IMR-90 (cell line): Measurements from ENCODE around the gene CNGB1. TPM values are rescaled to one million over a fixed set of nuclear protein-coding genes. Genes with fewer than 3 reads are reported as not detected.

Experiments
- ATAC-seq: fragments of 200-7000 bp; cut with Tn5 transposase; 2 replicates; pipeline ENCODE4 v1.9.1; 2020; ENCODE audit warnings: low read depth, mild to moderate bottlenecking, moderate library complexity
- BruUV-seq: library from RNA; stranded (reverse); fragments of 400-500 nt; replicated peaks from 2 replicates; lab custom pipeline; 2021; lab: Mats Ljungman, UMichigan
- CTCF ChIA-PET: fragments of 300-600 bp; formaldehyde crosslinking; extraction: SDS; loops from one replicate; lab custom pipeline; 2021; ENCODE audit warnings: antibody characterized with exemption; lab: Yijun Ruan, JAX
- POLR2A ChIA-PET: fragments of 300-600 bp; sonication (Branson Sonifier 250); formaldehyde crosslinking; loops from one replicate; lab custom pipeline; 2022; ENCODE audit warnings: antibody characterized with exemption; ENCODE audit not compliant: unreplicated experiment; lab: Charles Lee
- DNase-seq: peaks from one replicate; pipeline ENCODE4 v3.0.0; 2013
- H2AFZ ChIP-seq: replicated peaks from 2 replicates; pipeline ENCODE3; 2013; ENCODE audit warnings: low read length, mild to moderate bottlenecking; ENCODE audit not compliant: poor library complexity
- H2AK5ac ChIP-seq: 2 replicates; pipeline ENCODE4 v1.6.1; 2013; ENCODE audit warnings: low read depth, low read length, inconsistent platforms
- H2AK9ac ChIP-seq: replicated peaks from 2 replicates; pipeline ENCODE3; 2013; ENCODE audit warnings: mild to moderate bottlenecking, low read depth, low read length, moderate library complexity; ENCODE audit not compliant: poor library complexity
- H2BK120ac ChIP-seq: 2 replicates; pipeline ENCODE4 v1.6.1; 2013; ENCODE audit warnings: low read depth, low read length, inconsistent platforms
- H2BK15ac ChIP-seq: 3 replicates; pipeline ENCODE4 v1.6.1; 2013; ENCODE audit warnings: low read depth, low read length, inconsistent platforms
- H2BK20ac ChIP-seq: 2 replicates; pipeline ENCODE4 v1.6.1; 2013; ENCODE audit warnings: low read depth, mild to moderate bottlenecking, inconsistent platforms, low read length, moderate library complexity
- H2BK5ac ChIP-seq: 2 replicates; pipeline ENCODE4 v1.6.1; 2013; ENCODE audit warnings: mild to moderate bottlenecking, low read depth, low read length, inconsistent platforms; ENCODE audit not compliant: poor library complexity, severe bottlenecking
- H3K14ac ChIP-seq: replicated peaks from 2 replicates; pipeline ENCODE4 v1.6.1; 2013; ENCODE audit warnings: low read depth, low read length, inconsistent platforms
- H3K18ac ChIP-seq: 2 replicates; pipeline ENCODE4 v1.6.1; 2013; ENCODE audit warnings: low read depth, low read length, control low read depth
- H3K23ac ChIP-seq: 2 replicates; pipeline ENCODE4 v1.6.1; 2013; ENCODE audit warnings: low read depth, low read length, inconsistent platforms
- H3K27ac ChIP-seq: 2 replicates; pipeline ENCODE4 v1.5.1; 2013; ENCODE audit warnings: mild to moderate bottlenecking, control low read depth, low read length; ENCODE audit not compliant: insufficient read depth
- H3K27me3 ChIP-seq: 2 replicates; pipeline ENCODE4 v1.6.1; 2013; ENCODE audit warnings: low read length; ENCODE audit not compliant: control insufficient read depth, insufficient read depth
- H3K36me3 ChIP-seq: 2 replicates; pipeline ENCODE4 v1.6.1; 2013; ENCODE audit warnings: low read length, mixed read lengths; ENCODE audit not compliant: control insufficient read depth, insufficient read depth
- H3K4ac ChIP-seq: 2 replicates; pipeline ENCODE4 v1.6.1; 2013; ENCODE audit warnings: low read depth, low read length, inconsistent platforms
- H3K4me1 ChIP-seq: 2 replicates; pipeline ENCODE4 v1.6.1; 2013; ENCODE audit warnings: low read length, mixed read lengths; ENCODE audit not compliant: control insufficient read depth, insufficient read depth
- H3K4me2 ChIP-seq: 2 replicates; pipeline ENCODE4 v1.6.1; 2013; ENCODE audit warnings: low read depth, mild to moderate bottlenecking, control low read depth, low read length, moderate library complexity
- H3K4me3 ChIP-seq: 2 replicates; pipeline ENCODE4 v1.5.1; 2013; ENCODE audit warnings: low read depth, mild to moderate bottlenecking, control low read depth, low read length, moderate library complexity; ENCODE audit not compliant: insufficient read depth
- H3K56ac ChIP-seq: 2 replicates; pipeline ENCODE4 v1.6.1; 2013; ENCODE audit warnings: low read length, inconsistent platforms; ENCODE audit not compliant: insufficient read depth; ENCODE audit errors: extremely low read depth
- H3K79me1 ChIP-seq, 2 experiments: 2 replicates each; pipeline ENCODE4 v1.6.1; 2013; ENCODE audit warnings: low read length in 2 of 2, inconsistent platforms in 1 of 2, low read depth in 1 of 2
- H3K9ac ChIP-seq: 2 replicates; pipeline ENCODE4 v1.6.1; 2013; ENCODE audit warnings: low read depth, low read length, control low read depth
- H3K9me1 ChIP-seq: 2 replicates; pipeline ENCODE4 v1.6.1; 2013; ENCODE audit warnings: low read length, inconsistent platforms; ENCODE audit not compliant: insufficient read depth
- H3K9me3 ChIP-seq: 2 replicates; pipeline ENCODE4 v1.6.1; 2013; ENCODE audit warnings: low read length; ENCODE audit not compliant: control insufficient read depth, insufficient read depth
- H4K20me1 ChIP-seq: 2 replicates; pipeline ENCODE4 v1.6.1; 2013; ENCODE audit warnings: low read length, inconsistent platforms; ENCODE audit not compliant: insufficient read depth
- H4K5ac ChIP-seq: 2 replicates; pipeline ENCODE4 v1.6.1; 2013; ENCODE audit warnings: mild to moderate bottlenecking, low read depth, low read length, control low read depth
- H4K8ac ChIP-seq, 2 experiments: 2 replicates each; pipeline ENCODE4 v1.6.1; 2013; ENCODE audit warnings: low read depth in 2 of 2, low read length in 2 of 2, control low read depth in 1 of 2, inconsistent platforms in 1 of 2
- H4K91ac ChIP-seq: 2 replicates; pipeline ENCODE4 v1.6.1; 2013; ENCODE audit warnings: low read depth, low read length, inconsistent platforms; ENCODE audit not compliant: insufficient read depth
- ELK1 ChIP-seq: fragments of 150-350 bp; IDR thresholded peaks from 2 replicates; pipeline ENCODE4 v1.6.1; 2016; ENCODE audit warnings: low read depth, mild to moderate bottlenecking, low read length, moderate library complexity, borderline replicate concordance
- FOS ChIP-seq: fragments of 150-350 bp; IDR thresholded peaks from 2 replicates; pipeline ENCODE4 v1.6.1; 2016; ENCODE audit warnings: low read depth, low read length
- MAZ ChIP-seq: IDR thresholded peaks from 2 replicates; pipeline ENCODE4 v1.6.1; 2012; ENCODE audit warnings: low read depth, mild to moderate bottlenecking, low read length, improper control_type of control experiment, moderate library complexity, borderline replicate concordance
- MXI1 ChIP-seq: IDR thresholded peaks from 2 replicates; pipeline ENCODE4 v1.6.1; 2012; ENCODE audit warnings: low read depth, mild to moderate bottlenecking, low read length, moderate library complexity, borderline replicate concordance
- RFX5 ChIP-seq: IDR thresholded peaks from 2 replicates; pipeline ENCODE4 v1.8.0; 2012; ENCODE audit warnings: low read depth, mild to moderate bottlenecking, low read length, moderate library complexity
- SMC3 ChIP-seq: fragments of 150-350 bp; IDR thresholded peaks from 2 replicates; pipeline ENCODE4 v1.6.1; 2016; ENCODE audit warnings: low read depth, mild to moderate bottlenecking, antibody characterized with exemption, low read length, moderate library complexity
- WGBS, 2 experiments: methylation state at CpG; one replicate each; pipeline versions ENCODE4 v1.1.5 to v1.1.7; 2013; ENCODE audit warnings: missing lambda C conversion rate in 2 of 2; ENCODE audit not compliant: insufficient read length in 1 of 2; ENCODE audit errors: extremely low coverage in 2 of 2; 5-methylcytosine and 5-hydroxymethylcytosine counted together
- dilution Hi-C: fragments of 300-500 bp; cut with HindIII; formaldehyde crosslinking; loops from one replicate; pipeline ENCODE4 v1.14.3; 2018; ENCODE audit warnings: low sequenced_read_pairs; ENCODE audit not compliant: unreplicated experiment
- in situ Hi-C: fragments of 300-500 bp; cut with MboI; formaldehyde crosslinking; loops from 3 replicates; pipeline ENCODE4 v1.14.3; 2019; ENCODE audit warnings: low sequenced_read_pairs, inconsistent platforms, mixed read lengths
- intact Hi-C: fragments of 100-400 bp; cut with micrococcal nuclease; formaldehyde crosslinking; loops from 2 replicates; pipeline ENCODE4 v1.10.0; 2022
- polyA plus RNA-seq, 3 experiments: library from polyadenylated mRNA; depleted of rRNA; stranded (reverse); fragments of >200 nt; gene quantifications; 2 replicates each; pipeline ENCODE4 v1.2.3, GENCODE V29; 2012; ENCODE audit warnings: low replicate concordance in 1 of 3
- total RNA-seq: library from RNA; depleted of rRNA; stranded (reverse); fragments of >200 nt; gene quantifications from 2 replicates; pipeline ENCODE4 v1.2.3, GENCODE V29; 2012

CNGB1 gene
- total and polyA plus RNA-seq, 2 of the 4 experiments (the other 2 are of a cell fraction) = not detected

GRCh38 chr16:57964157-57964700 is 6.7 kb downstream of the CNGB1 start:
- ChIA-PET CTCF (interaction anchor here (1.1 kb wide), 1 partner anchor 17 kb away, joined by 4 read pairs; no protein-coding TSS in a partner anchor), POLR2A (no interaction called here)
- in situ Hi-C loops = no loop called here
- no peak for TF ChIP-seq RFX5
- no peak for TF ChIP-seq ELK1
- no peak for TF ChIP-seq FOS
- TF ChIP-seq SMC3 = no peak
- no peak for TF ChIP-seq MXI1
- TF ChIP-seq MAZ = no peak
- Histone ChIP-seq H4K20me1 (no peaks in the 10 kb centered on the region), H4K91ac (no peak overlapping the region), H4K5ac (no peak overlapping the region), H2BK120ac (no peak overlapping the region), H3K9ac (no peak overlapping the region), H3K79me1 (no peaks in the 10 kb centered on the region), H3K4ac (no peak overlapping the region), H2AK9ac (no peak overlapping the region), H3K18ac (no peak overlapping the region), H2BK20ac (no peak overlapping the region), H4K8ac (no peak overlapping the region), H3K9me1 (no peaks in the 10 kb centered on the region), H2AFZ (no peak overlapping the region), H2BK5ac (no peak overlapping the region), H3K4me3 (no peak overlapping the region), H3K23ac (no peak overlapping the region), H3K14ac (no peak overlapping the region), H3K27ac (no peak overlapping the region), H3K4me2 (no peak overlapping the region), H2BK15ac (no peak overlapping the region), H3K9me3 (no peaks in the 10 kb centered on the region), H3K56ac (no peak overlapping the region), H2AK5ac (no peak overlapping the region), H3K4me1 (no peaks in the 10 kb centered on the region; the same call in 1 of the 2 replicates), H3K27me3 (peaks cover 45% of the 10 kb centered on the region), H3K36me3 (no peaks in the 10 kb centered on the region)
- DNase-seq (no peak), ATAC-seq (no peak)
- WGBS, 2 experiments = 76% methylated on average over 5 of the region's 10 CpGs; no CpG with 5 or more reads in 1 of the 2 experiments
- no TSS peak for BruUV-seq
- dilution Hi-C loops = no loop called here
- intact Hi-C loops = no loop called here
